Measurements from ENCODE around the gene DNAJC9.

DNAJC9 gene

GRCh38 chr10:73234695-73235094 is 12.4 kb downstream of the DNAJC9 start:
- Histone ChIP-seq H2AFZ (ENCODE audit: low read length) (no peak overlapping the region), H3K9ac (ENCODE audit: low read length) (no peak overlapping the region), H4K20me1 (ENCODE audit: insufficient read depth, low read length) (no peaks in the 10 kb centered on the region), H3K9me2 (replicated peaks; ENCODE audit: insufficient read depth, low read length) (no peaks in the 10 kb centered on the region), H3F3A (ENCODE audit: insufficient read depth, low read length) (peaks cover 4% of the 10 kb centered on the region), H3K27ac (ENCODE audit: low read length) (no peak overlapping the region), H3K36me3 (replicated peaks; ENCODE audit: insufficient read depth, low read length) (no peaks in the 10 kb centered on the region), H3K4me3 (ENCODE audit: low read length) (no peak overlapping the region), H3K4me2 (ENCODE audit: low read depth, low read length) (no peak overlapping the region), H3K9me3 (replicated peaks; ENCODE audit: insufficient read depth, low read length) (no peaks in the 10 kb centered on the region), H3K4me1 (ENCODE audit: low read length) (no peaks in the 10 kb centered on the region), H3K27me3 (replicated peaks; ENCODE audit: insufficient read depth, low read length) (no peaks in the 10 kb centered on the region), H3K79me2 (ENCODE audit: low read length) (peaks cover 6% of the 10 kb centered on the region; the same call in 1 of the 2 replicates)
- no peak for DNase-seq
- TF ChIP-seq EZH2phosphoT487 (IDR thresholded peaks at IDR 0.05; ENCODE audit: low read length), result no peak
- TF ChIP-seq, protein P1, sequence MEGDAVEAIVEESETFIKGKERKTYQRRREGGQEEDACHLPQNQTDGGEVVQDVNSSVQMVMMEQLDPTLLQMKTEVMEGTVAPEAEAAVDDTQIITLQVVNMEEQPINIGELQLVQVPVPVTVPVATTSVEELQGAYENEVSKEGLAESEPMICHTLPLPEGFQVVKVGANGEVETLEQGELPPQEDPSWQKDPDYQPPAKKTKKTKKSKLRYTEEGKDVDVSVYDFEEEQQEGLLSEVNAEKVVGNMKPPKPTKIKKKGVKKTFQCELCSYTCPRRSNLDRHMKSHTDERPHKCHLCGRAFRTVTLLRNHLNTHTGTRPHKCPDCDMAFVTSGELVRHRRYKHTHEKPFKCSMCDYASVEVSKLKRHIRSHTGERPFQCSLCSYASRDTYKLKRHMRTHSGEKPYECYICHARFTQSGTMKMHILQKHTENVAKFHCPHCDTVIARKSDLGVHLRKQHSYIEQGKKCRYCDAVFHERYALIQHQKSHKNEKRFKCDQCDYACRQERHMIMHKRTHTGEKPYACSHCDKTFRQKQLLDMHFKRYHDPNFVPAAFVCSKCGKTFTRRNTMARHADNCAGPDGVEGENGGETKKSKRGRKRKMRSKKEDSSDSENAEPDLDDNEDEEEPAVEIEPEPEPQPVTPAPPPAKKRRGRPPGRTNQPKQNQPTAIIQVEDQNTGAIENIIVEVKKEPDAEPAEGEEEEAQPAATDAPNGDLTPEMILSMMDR (IDR thresholded peaks at IDR 0.05; ENCODE audit: low read length), result no peak
- no peak for TF ChIP-seq EZH2 (optimal IDR thresholded peaks at IDR 0.05; ENCODE audit: low read depth, low read length)

DNA sequence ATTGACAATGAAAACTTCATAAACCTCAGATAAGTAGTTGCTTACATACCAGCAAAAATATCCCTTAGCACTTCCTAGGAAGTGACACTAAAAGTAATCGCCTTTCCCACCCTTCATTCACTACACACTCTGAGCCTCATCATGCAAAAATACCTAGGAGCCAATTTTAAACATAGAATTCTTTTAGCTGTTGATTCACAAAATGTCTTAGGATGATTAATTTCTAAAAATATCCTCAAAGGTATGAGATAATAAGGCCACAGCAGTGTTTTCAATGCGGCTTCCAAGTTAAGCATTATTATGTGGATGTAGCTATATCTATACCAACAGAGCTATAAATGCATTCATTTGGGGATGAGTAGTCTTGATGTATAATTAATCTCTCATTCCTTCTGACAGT is 13.2 kb downstream of the DNAJC9 start:
- Histone ChIP-seq H3K4me3 (ENCODE audit: low read length) (no peak overlapping the region), H3K27ac (ENCODE audit: low read length) (no peak overlapping the region), H3F3A (ENCODE audit: insufficient read depth, low read length) (peaks cover 5% of the 10 kb centered on the region), H3K9me2 (replicated peaks; ENCODE audit: insufficient read depth, low read length) (no peaks in the 10 kb centered on the region), H3K27me3 (replicated peaks; ENCODE audit: insufficient read depth, low read length) (no peaks in the 10 kb centered on the region), H2AFZ (ENCODE audit: low read length) (no peak overlapping the region), H3K36me3 (replicated peaks; ENCODE audit: insufficient read depth, low read length) (no peaks in the 10 kb centered on the region), H3K9ac (ENCODE audit: low read length) (no peak overlapping the region), H3K79me2 (ENCODE audit: low read length) (peaks cover under 1% of the 10 kb centered on the region; the same call in 1 of the 2 replicates), H3K4me1 (ENCODE audit: low read length) (no peaks in the 10 kb centered on the region), H4K20me1 (ENCODE audit: insufficient read depth, low read length) (no peaks in the 10 kb centered on the region), H3K4me2 (ENCODE audit: low read depth, low read length) (no peak overlapping the region), H3K9me3 (replicated peaks; ENCODE audit: insufficient read depth, low read length) (no peaks in the 10 kb centered on the region)
- TF ChIP-seq, protein P1 (IDR thresholded peaks at IDR 0.05; ENCODE audit: low read length), result no peak
- no peak for DNase-seq

GRCh38 chr10:73232887-73233286 is 14.2 kb downstream of the DNAJC9 start:
- no peaks in the 10 kb centered on the region for H3K36me3 ChIP-seq (replicated peaks; ENCODE audit: insufficient read depth, low read length)

More at GRCh38 chr10:73232887-73233286, 14.2 kb downstream of the DNAJC9 start:
- Histone ChIP-seq H2AFZ (ENCODE audit: low read length) (no peak overlapping the region), H3K9me3 (replicated peaks; ENCODE audit: insufficient read depth, low read length) (no peaks in the 10 kb centered on the region), H3K27me3 (replicated peaks; ENCODE audit: insufficient read depth, low read length) (no peaks in the 10 kb centered on the region), H3K4me1 (ENCODE audit: low read length) (no peaks in the 10 kb centered on the region), H3K4me3 (ENCODE audit: low read length) (no peak overlapping the region), H3F3A (ENCODE audit: insufficient read depth, low read length) (peaks cover 7% of the 10 kb centered on the region), H4K20me1 (ENCODE audit: insufficient read depth, low read length) (no peaks in the 10 kb centered on the region), H3K79me2 (ENCODE audit: low read length) (no peaks in the 10 kb centered on the region), H3K9ac (ENCODE audit: low read length) (no peak overlapping the region), H3K4me2 (ENCODE audit: low read depth, low read length) (no peak overlapping the region), H3K9me2 (replicated peaks; ENCODE audit: insufficient read depth, low read length) (no peaks in the 10 kb centered on the region), H3K27ac (ENCODE audit: low read length) (no peak overlapping the region)
- TF ChIP-seq EZH2 (optimal IDR thresholded peaks at IDR 0.05; ENCODE audit: low read depth, low read length) (no peak), EZH2phosphoT487 (IDR thresholded peaks at IDR 0.05; ENCODE audit: low read length) (no peak)
- TF ChIP-seq, protein P1 (IDR thresholded peaks at IDR 0.05; ENCODE audit: low read length), result no peak
- DNase-seq, result no peak

Measured in MM.1S (cell line).